Calu3 (cell line): Measurements from ENCODE around the gene GNAI3. TPM values are rescaled to one million over a fixed set of nuclear protein-coding genes. Genes with fewer than 3 reads are reported as not detected.

ENCODE experiments used
- BruUV-seq: library from RNA; stranded (reverse); fragments of 400-500 nt; replicated peaks from 2 replicates; lab custom pipeline; 2021; lab: Mats Ljungman, UMichigan
- CTCF ChIA-PET: fragments of 300-600 bp; sonication (Branson Sonifier 250); formaldehyde crosslinking; loops from one replicate; lab custom pipeline; 2022; ENCODE audit warnings: antibody characterized with exemption; lab: Charles Lee
- DNase-seq: peaks from one replicate; pipeline ENCODE4 v3.0.0; 2022
- H3K27ac Mint-ChIP-seq: one replicate; pipeline ENCODE4 v1.8.0; 2022; ENCODE audit warnings: mixed read lengths; ENCODE audit not compliant: unreplicated experiment
- H3K27me3 Mint-ChIP-seq: one replicate; pipeline ENCODE4 v1.8.0; 2022; ENCODE audit warnings: mixed read lengths; ENCODE audit not compliant: unreplicated experiment
- H3K36me3 Mint-ChIP-seq: one replicate; pipeline ENCODE4 v1.8.0; 2022; ENCODE audit warnings: mild to moderate bottlenecking, moderate library complexity, mixed read lengths; ENCODE audit not compliant: insufficient read depth, unreplicated experiment
- H3K4me1 Mint-ChIP-seq: one replicate; pipeline ENCODE4 v1.8.0; 2022; ENCODE audit warnings: mild to moderate bottlenecking, low read depth, mixed read lengths; ENCODE audit not compliant: unreplicated experiment
- H3K4me3 Mint-ChIP-seq: one replicate; pipeline ENCODE4 v1.8.0; 2022; ENCODE audit warnings: mild to moderate bottlenecking, low read depth, moderate library complexity, mixed read lengths; ENCODE audit not compliant: unreplicated experiment
- H3K9me3 Mint-ChIP-seq: one replicate; pipeline ENCODE4 v1.8.0; 2022; ENCODE audit warnings: low read depth, mixed read lengths; ENCODE audit not compliant: unreplicated experiment
- intact Hi-C: fragments of 100-400 bp; cut with micrococcal nuclease; formaldehyde crosslinking; loops from one replicate; pipeline ENCODE4 v1.10.0; 2022; ENCODE audit not compliant: unreplicated experiment
- total RNA-seq: library from RNA; stranded (reverse); gene quantifications from 2 replicates; pipeline ENCODE4 v1.2.3, GENCODE V29; 2022
- TF ChIP-seq, protein P1 (sequence below): fragments of 200-600 bp; IDR thresholded peaks from one replicate; pipeline ENCODE4 v1.8.0; 2022; ENCODE audit warnings: antibody characterized with exemption; ENCODE audit not compliant: unreplicated experiment

GNAI3 gene
- total RNA-seq, 1 experiment from 2014 or later = 6.5 TPM

DNA sequence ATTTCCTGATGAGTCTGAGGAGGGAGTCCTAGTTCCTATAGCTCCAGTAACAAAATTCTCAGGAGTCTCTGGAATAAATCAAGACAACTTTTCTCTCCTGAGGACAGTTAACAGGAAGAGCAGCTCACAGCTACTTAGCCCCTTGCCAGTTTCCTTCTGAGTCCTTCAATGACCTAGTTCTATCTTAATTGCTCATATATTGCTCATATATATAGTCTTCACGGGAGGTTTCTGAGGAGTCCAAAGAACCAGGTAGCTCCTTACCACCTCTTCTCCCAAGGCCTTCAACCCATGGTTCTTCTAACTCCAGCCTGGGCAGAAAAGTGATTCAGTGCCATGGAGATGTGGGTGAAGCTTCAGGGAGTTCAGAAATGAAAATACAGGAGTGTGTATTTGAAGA, 43.4 kb upstream of the GNAI3 start:
- intact Hi-C loops = no loop called here
- Mint-ChIP-seq H3K9me3 (no peaks in the 10 kb centered on the region), H3K27me3 (peaks cover 19% of the 10 kb centered on the region), H3K4me1 (peaks cover 2% of the 10 kb centered on the region), H3K36me3 (no peaks in the 10 kb centered on the region), H3K27ac (no peak overlapping the region), H3K4me3 (no peak overlapping the region)
- TF ChIP-seq, protein P1, sequence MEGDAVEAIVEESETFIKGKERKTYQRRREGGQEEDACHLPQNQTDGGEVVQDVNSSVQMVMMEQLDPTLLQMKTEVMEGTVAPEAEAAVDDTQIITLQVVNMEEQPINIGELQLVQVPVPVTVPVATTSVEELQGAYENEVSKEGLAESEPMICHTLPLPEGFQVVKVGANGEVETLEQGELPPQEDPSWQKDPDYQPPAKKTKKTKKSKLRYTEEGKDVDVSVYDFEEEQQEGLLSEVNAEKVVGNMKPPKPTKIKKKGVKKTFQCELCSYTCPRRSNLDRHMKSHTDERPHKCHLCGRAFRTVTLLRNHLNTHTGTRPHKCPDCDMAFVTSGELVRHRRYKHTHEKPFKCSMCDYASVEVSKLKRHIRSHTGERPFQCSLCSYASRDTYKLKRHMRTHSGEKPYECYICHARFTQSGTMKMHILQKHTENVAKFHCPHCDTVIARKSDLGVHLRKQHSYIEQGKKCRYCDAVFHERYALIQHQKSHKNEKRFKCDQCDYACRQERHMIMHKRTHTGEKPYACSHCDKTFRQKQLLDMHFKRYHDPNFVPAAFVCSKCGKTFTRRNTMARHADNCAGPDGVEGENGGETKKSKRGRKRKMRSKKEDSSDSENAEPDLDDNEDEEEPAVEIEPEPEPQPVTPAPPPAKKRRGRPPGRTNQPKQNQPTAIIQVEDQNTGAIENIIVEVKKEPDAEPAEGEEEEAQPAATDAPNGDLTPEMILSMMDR = no peak
- no TSS peak for BruUV-seq
- CTCF ChIA-PET = no interaction called here
- no peak for DNase-seq

- Mint-ChIP-seq H3K27me3 (peaks cover 40% of the 10 kb centered on the region), H3K36me3 (no peaks in the 10 kb centered on the region), H3K9me3 (no peaks in the 10 kb centered on the region), H3K27ac (no peak overlapping the region), H3K4me3 (peak overlapping the region; percentile 64), H3K4me1 (peaks cover 9% of the 10 kb centered on the region)
- TF ChIP-seq, protein P1 = no peak
- no peak for DNase-seq
- CTCF ChIA-PET = interaction anchor here (0.5 kb wide), 1 partner anchor 12 kb away, joined by 8 read pairs; no protein-coding TSS in a partner anchor
- intact Hi-C loops = no loop called here
- no TSS peak for BruUV-seq
Observed at GRCh38 chr1:109508001-109508872, 40.2 kb upstream of the GNAI3 start.

DNA sequence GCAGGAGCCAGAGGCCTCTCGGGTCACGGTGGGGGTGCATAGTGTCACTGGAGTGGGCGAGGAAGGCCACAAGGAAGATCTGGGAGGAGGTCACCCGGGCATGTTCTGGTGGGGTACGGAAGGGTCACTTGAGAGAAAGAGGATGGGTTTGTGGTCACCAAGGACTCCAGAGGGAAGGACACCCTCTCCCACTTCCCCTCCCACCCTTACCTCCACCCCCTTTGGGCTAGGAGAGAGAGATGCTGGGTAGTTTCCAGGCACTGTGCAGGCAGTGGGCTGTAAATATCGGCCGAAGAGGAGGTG, 39.6 kb upstream of the GNAI3 start:
- Mint-ChIP-seq H3K36me3 (no peaks in the 10 kb centered on the region), H3K4me1 (peaks cover 9% of the 10 kb centered on the region), H3K27ac (peak overlapping the region; percentile 58), H3K9me3 (no peaks in the 10 kb centered on the region), H3K4me3 (peak overlapping the region; percentile 64), H3K27me3 (peaks cover 40% of the 10 kb centered on the region)
- no peak for DNase-seq
- BruUV-seq = no TSS peak
- TF ChIP-seq, protein P1 = no peak
- CTCF ChIA-PET = no interaction called here
- intact Hi-C loops = no loop called here

GRCh38 chr1:109509176-109510134, 39.0 kb upstream of the GNAI3 start, which contains the start of gene AMIGO1:
AMIGO1 (minus strand) TSS chr1:109509727; CDS start chr1:109508912, 815 bp downstream.
- Mint-ChIP-seq H3K36me3 (no peaks in the 10 kb centered on the region), H3K4me1 (peaks cover 9% of the 10 kb centered on the region), H3K27ac (peak within 1 kb of the TSS; percentile 58), H3K27me3 (peaks cover 40% of the 10 kb centered on the region), H3K9me3 (no peaks in the 10 kb centered on the region), H3K4me3 (peak within 1 kb of the TSS; percentile 64)
- CTCF ChIA-PET = interaction anchor here (0.6 kb wide), 1 partner anchor 10 kb away, joined by 3 read pairs; no protein-coding TSS in a partner anchor
- no TSS peak for BruUV-seq
- intact Hi-C loops = no loop called here
- TF ChIP-seq, protein P1 = no peak
- peak; percentile 48 for DNase-seq
